ENCODE results near the gene SMARCD3.

DNA sequence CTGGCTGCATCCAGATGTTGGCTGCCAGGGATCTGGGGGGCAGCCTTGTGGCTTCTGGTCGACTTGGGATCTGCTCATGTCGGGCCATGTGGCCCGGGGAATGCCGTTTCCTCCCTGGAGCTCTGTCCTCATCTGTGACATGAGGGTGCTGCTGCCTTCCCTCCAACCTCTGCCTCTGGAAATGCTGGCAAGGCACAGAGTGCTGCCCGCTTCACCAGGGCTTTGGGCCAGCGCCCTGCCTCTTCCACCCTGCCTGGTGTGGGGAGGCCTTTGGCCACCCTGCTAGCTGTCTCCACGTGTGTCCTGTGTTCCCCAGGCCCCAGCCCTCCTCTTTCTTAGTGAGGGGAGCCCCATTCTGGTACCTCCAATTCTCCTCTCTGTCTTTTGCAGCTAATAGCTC lies 5.8 kb upstream of the SMARCD3 start:
- no peak for TF ChIP-seq CTCF (IDR thresholded peaks at IDR 0.05; ENCODE audit: low read depth, low read length)
- TF ChIP-seq MAX (IDR thresholded peaks at IDR 0.05; ENCODE audit: low read depth, low read length): no peak
- no peak for TF ChIP-seq POLR2A (IDR thresholded peaks at IDR 0.05; ENCODE audit: extremely low read depth, insufficient read length)

Data from NB4 (cell line).